Measurements from ENCODE around the gene GNAO1.

GNAO1 gene

GRCh38 chr16:56269811-56270684, 78.8 kb downstream of the GNAO1 start:
- no peak overlapping the region for H4K91ac ChIP-seq (ENCODE audit: low read depth, low read length, poor library complexity)
- H3K9me3 ChIP-seq (replicated peaks in 1 of 2; ENCODE audit: control insufficient read depth in 2 of 2, insufficient read depth in 1 of 2, low read depth in 1 of 2, low read length in 2 of 2): peaks cover 5 to 18% of the 10 kb centered on the region in 2 donors
- no peak for DNase-seq (ENCODE audit: low spot score)
- H3K27me3 ChIP-seq (ENCODE audit: control insufficient read depth in 3 of 3, insufficient read depth in 3 of 3, low read depth in 1 of 3, low read length in 3 of 3): no peaks in the 10 kb centered on the region
- peaks cover 0 to 5% of the 10 kb centered on the region in 2 donors for H3K4me1 ChIP-seq (ENCODE audit: control insufficient read depth in 2 of 2, insufficient read depth in 1 of 2, low read depth in 1 of 2, low read length in 2 of 2)
- H3K4me2 ChIP-seq (ENCODE audit: insufficient read depth, low read length, poor library complexity, severe bottlenecking): no peak overlapping the region
- no peak overlapping the region for H2BK12ac ChIP-seq (ENCODE audit: low read length)
- WGBS, 2 donors (ENCODE audit: extremely low coverage in 2 of 2, insufficient read length in 2 of 2, insufficient replicate concordance in 1 of 2): no CpG with 5 or more reads among the region's 7 CpGs
- peak overlapping the region; percentile 9 for H3K23ac ChIP-seq (ENCODE audit: low read depth, low read length, poor library complexity)
- no peak overlapping the region for H3K18ac ChIP-seq (ENCODE audit: low read length)
- no peak overlapping the region for H3K4me3 ChIP-seq (ENCODE audit: low read length in 2 of 2)
- no peak overlapping the region for H2AK5ac ChIP-seq (ENCODE audit: low read depth, low read length)
- H2BK5ac ChIP-seq (ENCODE audit: low read length): no peak overlapping the region
- H3K79me1 ChIP-seq (ENCODE audit: low read depth, low read length): no peaks in the 10 kb centered on the region
- H3K4ac ChIP-seq (ENCODE audit: low read length): no peak overlapping the region
- H3K27ac ChIP-seq (replicated peaks; ENCODE audit: low read length): no peak overlapping the region
- no peak overlapping the region for H2BK120ac ChIP-seq (ENCODE audit: low read depth, low read length)
- no peaks in the 10 kb centered on the region for H3K36me3 ChIP-seq (replicated peaks in 1 of 2; ENCODE audit: control insufficient read depth in 2 of 2, insufficient read depth in 2 of 2, low read length in 2 of 2)
- H3K14ac ChIP-seq (ENCODE audit: low read length): no peak overlapping the region
- no peak overlapping the region for H2BK15ac ChIP-seq (ENCODE audit: low read length)
- peak overlapping the region; percentile 1 for H3K9ac ChIP-seq (ENCODE audit: low read depth, low read length, poor library complexity)
- peak overlapping the region; percentile 1 for H2AFZ ChIP-seq (ENCODE audit: low read length)
- H4K8ac ChIP-seq (ENCODE audit: low read depth, low read length): no peak overlapping the region

GRCh38 chr16:56270828-56271227, 79.5 kb downstream of the GNAO1 start:
- H3K4me2 ChIP-seq (ENCODE audit: insufficient read depth, low read length, poor library complexity, severe bottlenecking): no peak overlapping the region
- no peak overlapping the region for H2AK5ac ChIP-seq (ENCODE audit: low read depth, low read length)
- no CpG with 5 or more reads among the region's 3 CpGs for WGBS, 2 donors (ENCODE audit: extremely low coverage in 2 of 2, insufficient read length in 2 of 2, insufficient replicate concordance in 1 of 2)
- H4K8ac ChIP-seq (ENCODE audit: low read depth, low read length): no peak overlapping the region
- H3K4me3 ChIP-seq (ENCODE audit: low read length in 2 of 2): no peak overlapping the region
- no peak for DNase-seq (ENCODE audit: low spot score)
- no peak overlapping the region for H3K14ac ChIP-seq (ENCODE audit: low read length)
- no peak overlapping the region for H2BK5ac ChIP-seq (ENCODE audit: low read length)
- H3K4ac ChIP-seq (ENCODE audit: low read length): no peak overlapping the region
- no peak overlapping the region for H3K23ac ChIP-seq (ENCODE audit: low read depth, low read length, poor library complexity)
- no peak overlapping the region for H3K27ac ChIP-seq (replicated peaks; ENCODE audit: low read length)
- H3K27me3 ChIP-seq (ENCODE audit: control insufficient read depth in 3 of 3, insufficient read depth in 3 of 3, low read depth in 1 of 3, low read length in 3 of 3): no peaks in the 10 kb centered on the region
- H4K91ac ChIP-seq (ENCODE audit: low read depth, low read length, poor library complexity): no peak overlapping the region
- no peak overlapping the region for H3K9ac ChIP-seq (ENCODE audit: low read depth, low read length, poor library complexity)
- no peak overlapping the region for H2BK12ac ChIP-seq (ENCODE audit: low read length)
- H2AFZ ChIP-seq (ENCODE audit: low read length): no peak overlapping the region
- no peak overlapping the region for H2BK120ac ChIP-seq (ENCODE audit: low read depth, low read length)
- peaks cover 0 to 5% of the 10 kb centered on the region in 2 donors for H3K4me1 ChIP-seq (ENCODE audit: control insufficient read depth in 2 of 2, insufficient read depth in 1 of 2, low read depth in 1 of 2, low read length in 2 of 2)
- H3K36me3 ChIP-seq (replicated peaks in 1 of 2; ENCODE audit: control insufficient read depth in 2 of 2, insufficient read depth in 2 of 2, low read length in 2 of 2): no peaks in the 10 kb centered on the region
- no peaks in the 10 kb centered on the region for H3K79me1 ChIP-seq (ENCODE audit: low read depth, low read length)
- H3K18ac ChIP-seq (ENCODE audit: low read length): no peak overlapping the region
- H2BK15ac ChIP-seq (ENCODE audit: low read length): no peak overlapping the region
- peaks cover 5 to 18% of the 10 kb centered on the region in 2 donors for H3K9me3 ChIP-seq (replicated peaks in 1 of 2; ENCODE audit: control insufficient read depth in 2 of 2, insufficient read depth in 1 of 2, low read depth in 1 of 2, low read length in 2 of 2)

GRCh38 chr16:56272583-56272894, 81.2 kb downstream of the GNAO1 start:
- Histone ChIP-seq H3K9me3 (replicated peaks in 1 of 2; ENCODE audit: control insufficient read depth in 2 of 2, insufficient read depth in 1 of 2, low read depth in 1 of 2, low read length in 2 of 2) (peaks cover 5 to 18% of the 10 kb centered on the region in 2 donors), H2BK5ac (ENCODE audit: low read length) (no peak overlapping the region), H4K8ac (ENCODE audit: low read depth, low read length) (no peak overlapping the region), H2BK12ac (ENCODE audit: low read length) (no peak overlapping the region), H3K79me1 (ENCODE audit: low read depth, low read length) (no peaks in the 10 kb centered on the region), H3K23ac (ENCODE audit: low read depth, low read length, poor library complexity) (no peak overlapping the region), H3K36me3 (replicated peaks in 1 of 2; ENCODE audit: control insufficient read depth in 2 of 2, insufficient read depth in 2 of 2, low read length in 2 of 2) (no peaks in the 10 kb centered on the region), H3K14ac (ENCODE audit: low read length) (no peak overlapping the region), H2AFZ (ENCODE audit: low read length) (no peak overlapping the region), H3K27me3 (ENCODE audit: control insufficient read depth in 3 of 3, insufficient read depth in 3 of 3, low read depth in 1 of 3, low read length in 3 of 3) (no peaks in the 10 kb centered on the region), H3K27ac (replicated peaks; ENCODE audit: low read length) (no peak overlapping the region), H3K18ac (ENCODE audit: low read length) (no peak overlapping the region), H3K4me3 (ENCODE audit: low read length in 2 of 2) (no peak overlapping the region), H3K9ac (ENCODE audit: low read depth, low read length, poor library complexity) (no peak overlapping the region), H3K4ac (ENCODE audit: low read length) (no peak overlapping the region), H4K91ac (ENCODE audit: low read depth, low read length, poor library complexity) (no peak overlapping the region), H2BK120ac (ENCODE audit: low read depth, low read length) (no peak overlapping the region), H2BK15ac (ENCODE audit: low read length) (no peak overlapping the region), H2AK5ac (ENCODE audit: low read depth, low read length) (no peak overlapping the region), H3K4me1 (ENCODE audit: control insufficient read depth in 2 of 2, insufficient read depth in 1 of 2, low read depth in 1 of 2, low read length in 2 of 2) (peaks cover 8 to 12% of the 10 kb centered on the region in 2 donors), H3K4me2 (ENCODE audit: insufficient read depth, low read length, poor library complexity, severe bottlenecking) (no peak overlapping the region)
- no peak for DNase-seq (ENCODE audit: low spot score)

GRCh38 chr16:56273615-56274014, 82.3 kb downstream of the GNAO1 start:
- Histone ChIP-seq H3K27me3 (ENCODE audit: control insufficient read depth in 3 of 3, insufficient read depth in 3 of 3, low read depth in 1 of 3, low read length in 3 of 3) (no peaks in the 10 kb centered on the region), H4K8ac (ENCODE audit: low read depth, low read length) (no peak overlapping the region), H4K91ac (ENCODE audit: low read depth, low read length, poor library complexity) (no peak overlapping the region), H3K18ac (ENCODE audit: low read length) (no peak overlapping the region), H3K4me1 (ENCODE audit: control insufficient read depth in 2 of 2, insufficient read depth in 1 of 2, low read depth in 1 of 2, low read length in 2 of 2) (peaks cover 8 to 16% of the 10 kb centered on the region in 2 donors), H3K4ac (ENCODE audit: low read length) (no peak overlapping the region), H3K27ac (replicated peaks; ENCODE audit: low read length) (no peak overlapping the region), H3K36me3 (replicated peaks in 1 of 2; ENCODE audit: control insufficient read depth in 2 of 2, insufficient read depth in 2 of 2, low read length in 2 of 2) (no peaks in the 10 kb centered on the region), H2BK15ac (ENCODE audit: low read length) (no peak overlapping the region), H3K9ac (ENCODE audit: low read depth, low read length, poor library complexity) (no peak overlapping the region), H3K4me3 (ENCODE audit: low read length in 2 of 2) (no peak overlapping the region), H2BK5ac (ENCODE audit: low read length) (no peak overlapping the region), H3K14ac (ENCODE audit: low read length) (no peak overlapping the region), H2AK5ac (ENCODE audit: low read depth, low read length) (no peak overlapping the region), H3K9me3 (replicated peaks in 1 of 2; ENCODE audit: control insufficient read depth in 2 of 2, insufficient read depth in 1 of 2, low read depth in 1 of 2, low read length in 2 of 2) (peaks cover 5 to 18% of the 10 kb centered on the region in 2 donors), H2BK120ac (ENCODE audit: low read depth, low read length) (no peak overlapping the region), H2BK12ac (ENCODE audit: low read length) (no peak overlapping the region), H3K23ac (ENCODE audit: low read depth, low read length, poor library complexity) (no peak overlapping the region), H3K79me1 (ENCODE audit: low read depth, low read length) (no peaks in the 10 kb centered on the region), H2AFZ (ENCODE audit: low read length) (no peak overlapping the region), H3K4me2 (ENCODE audit: insufficient read depth, low read length, poor library complexity, severe bottlenecking) (no peak overlapping the region)
- no CpG with 5 or more reads among the region's 4 CpGs for WGBS, 2 donors (ENCODE audit: extremely low coverage in 2 of 2, insufficient read length in 2 of 2, insufficient replicate concordance in 1 of 2)
- no peak for DNase-seq (ENCODE audit: low spot score)
